Measurements from ENCODE around the gene ELFN2.

Gene ELFN2

GRCh38 chr22:37431366-37431765, 4.1 kb upstream of the ELFN2 start:
- TF ChIP-seq CTCF (IDR thresholded peaks at IDR 0.05; ENCODE audit: control extremely low read depth, extremely low read depth, low read depth, missing control alignments), result no peak
- CTCF ChIA-PET, result interaction anchor here (2.2 to 4.9 kb wide), 2 partner anchors 27 to 116 kb away, joined by 6 to 77 read pairs; no protein-coding TSS in a partner anchor
- no peak for DNase-seq (ENCODE audit: extremely low spot score)
- POLR2A ChIA-PET, result no interaction called here

- ChIA-PET CTCF (interaction anchor here (0.5 to 4.9 kb wide), 7 partner anchors 9 to 136 kb away, joined by 3 to 77 read pairs (median 5); no protein-coding TSS in a partner anchor), POLR2A (no interaction called here)
- TF ChIP-seq CTCF (IDR thresholded peaks at IDR 0.05; ENCODE audit: control extremely low read depth, extremely low read depth, low read depth, missing control alignments), result no peak
Measured at GRCh38 chr22:37430941-37431340, 3.7 kb upstream of the ELFN2 start.

GRCh38 chr22:37428649-37429586, 1.6 kb upstream of the ELFN2 start:
- DNase-seq (ENCODE audit: extremely low spot score), result peak; percentile 78
- TF ChIP-seq CTCF (IDR thresholded peaks at IDR 0.05; ENCODE audit: control extremely low read depth, extremely low read depth, low read depth, missing control alignments), result peak; percentile 81
- ChIA-PET CTCF (interaction anchor here (0.7 to 4.9 kb wide), 30 partner anchors 11 to 459 kb away, joined by 3 to 77 read pairs (median 3); partner anchors contain the start of gene MFNG), POLR2A (no interaction called here)

More at GRCh38 chr22:37430941-37431340, 3.7 kb upstream of the ELFN2 start:
- no peak for DNase-seq (ENCODE audit: extremely low spot score)

- ChIA-PET CTCF (interaction anchor here (0.7 to 4.9 kb wide), 21 partner anchors 12 to 210 kb away, joined by 3 to 77 read pairs (median 3); no protein-coding TSS in a partner anchor), POLR2A (no interaction called here)
- DNase-seq (ENCODE audit: extremely low spot score), result no peak
- TF ChIP-seq CTCF (IDR thresholded peaks at IDR 0.05; ENCODE audit: control extremely low read depth, extremely low read depth, low read depth, missing control alignments), result no peak
Measured at GRCh38 chr22:37427711-37428635, 694 bp upstream of the ELFN2 start.

- ChIA-PET CTCF (interaction anchor here (1.8 kb wide), 1 partner anchor 109 kb away, joined by 4 read pairs; no protein-coding TSS in a partner anchor), POLR2A (no interaction called here)
- no peak for DNase-seq (ENCODE audit: extremely low spot score)
- no peak for TF ChIP-seq CTCF (IDR thresholded peaks at IDR 0.05; ENCODE audit: control extremely low read depth, extremely low read depth, low read depth, missing control alignments)
Measured at GRCh38 chr22:37426706-37427134, 559 bp downstream of the ELFN2 start.
